GM12878 (cell line): ENCODE measurements around the gene ITPKA. TPM values are rescaled to one million over a fixed set of nuclear protein-coding genes. Genes with fewer than 3 reads are reported as not detected.

Experiments used
- ATAC-seq: fragments of 200-7000 bp; cut with Tn5 transposase; 3 replicates; pipeline ENCODE4 v1.9.1; 2020; ENCODE audit warnings: mild to moderate bottlenecking, moderate library complexity
- BruUV-seq: library from RNA; stranded (reverse); fragments of 400-500 nt; replicated peaks from 2 replicates; lab custom pipeline; 2021; lab: Mats Ljungman, UMichigan
- CTCF ChIA-PET: fragments of 300-600 bp; sonication (Branson Sonifier 250); formaldehyde crosslinking; extraction: SDS; loops from one replicate; lab custom pipeline; 2021; ENCODE audit warnings: inconsistent platforms; lab: Yijun Ruan, JAX
- POLR2A ChIA-PET: fragments of 350-600 bp; formaldehyde crosslinking; extraction: SDS; loops from one replicate; lab custom pipeline; 2021; ENCODE audit warnings: inconsistent platforms; lab: Charles Lee
- RAD21 ChIA-PET: fragments of 300-600 bp; sonication (Branson Sonifier 250); formaldehyde crosslinking; loops from one replicate; lab custom pipeline; 2023; ENCODE audit warnings: antibody characterized with exemption; ENCODE audit not compliant: unreplicated experiment; lab: Charles Lee
- SMC1A ChIA-PET: fragments of 300-600 bp; sonication (Branson Sonifier 250); formaldehyde crosslinking; loops from one replicate; lab custom pipeline; 2023; ENCODE audit not compliant: unreplicated experiment, uncharacterized antibody; lab: Charles Lee
- DNase-seq: peaks from one replicate; pipeline ENCODE4 v3.0.0-alpha.2; 2011; ENCODE audit warnings: low read depth, low spot score
- FAIRE-seq: peaks from 3 replicates; lab custom pipeline; 2011; peaks lifted over from hg19 to GRCh38; lab: Jason Lieb, UNC
- H2AFZ ChIP-seq: 2 replicates; pipeline ENCODE4 v1.6.0; 2011; ENCODE audit warnings: low read depth, low read length, control low read depth; ENCODE audit not compliant: control insufficient read depth
- H3K27ac ChIP-seq: 2 replicates; pipeline ENCODE4 v1.5.1; 2011; ENCODE audit warnings: control low read depth; ENCODE audit not compliant: control insufficient read depth, insufficient read depth
- H3K27me3 ChIP-seq, 2 experiments: replicated peaks in 1 of 2; 2 replicates each; pipeline versions ENCODE4 v1.6.0 to v1.6.1; 2011; ENCODE audit warnings: low read length in 1 of 2; ENCODE audit not compliant: control insufficient read depth in 2 of 2, insufficient read depth in 2 of 2
- H3K36me3 ChIP-seq, 2 experiments: 2 replicates each; pipeline ENCODE4 v1.5.1; 2011; ENCODE audit warnings: low read length in 1 of 2; ENCODE audit not compliant: control insufficient read depth in 2 of 2, insufficient read depth in 2 of 2
- H3K4me1 ChIP-seq: 2 replicates; pipeline ENCODE4 v1.6.1; 2011; ENCODE audit warnings: mild to moderate bottlenecking, low read length, moderate library complexity, mixed read lengths; ENCODE audit not compliant: control insufficient read depth, insufficient read depth
- H3K4me2 ChIP-seq: 2 replicates; pipeline ENCODE4 v1.6.0; 2011; ENCODE audit warnings: control low read depth; ENCODE audit not compliant: control insufficient read depth, insufficient read depth
- H3K4me3 ChIP-seq: fragments of 200-600 bp; sonication (generic); 2 replicates; pipeline ENCODE4 v1.5.1; 2016
- H3K79me2 ChIP-seq: 2 replicates; pipeline ENCODE4 v1.6.0; 2011; ENCODE audit warnings: low read length; ENCODE audit not compliant: control insufficient read depth, insufficient read depth
- H3K9ac ChIP-seq: 2 replicates; pipeline ENCODE4 v1.8.0; 2011; ENCODE audit warnings: low read length, control low read depth, mixed read lengths; ENCODE audit not compliant: control insufficient read depth, insufficient read depth
- H3K9me3 ChIP-seq: replicated peaks from 3 replicates; pipeline ENCODE4 v1.5.1; 2011; ENCODE audit warnings: mild to moderate bottlenecking, low read length; ENCODE audit not compliant: control insufficient read depth, insufficient read depth
- H4K20me1 ChIP-seq: 2 replicates; pipeline ENCODE4 v1.6.0; 2011; ENCODE audit not compliant: control insufficient read depth, insufficient read depth
- BHLHE40 ChIP-seq, 2 experiments: fragments of 450-650 bp in 1 of 2; IDR thresholded peaks; 2 replicates each; pipeline ENCODE4 v1.6.1; 2011 to 2017; ENCODE audit warnings: low read depth in 2 of 2, borderline replicate concordance in 1 of 2, improper control_type of control experiment in 1 of 2, low read length in 1 of 2, mild to moderate bottlenecking in 1 of 2
- CBFB ChIP-seq: IDR thresholded peaks from 2 replicates; pipeline ENCODE4 v1.6.1; 2016; ENCODE audit warnings: antibody characterized with exemption, low read depth
- CREB1 ChIP-seq: IDR thresholded peaks from 2 replicates; pipeline ENCODE4 v1.6.1; 2012; ENCODE audit warnings: low read depth, mild to moderate bottlenecking, inconsistent platforms
- EP300 ChIP-seq, 2 experiments: fragments of 150-350 bp in 1 of 2; IDR thresholded peaks; 2 replicates each; pipeline ENCODE4 v1.6.1; 2011 to 2012; ENCODE audit warnings: low read depth in 2 of 2, low read length in 2 of 2, borderline replicate concordance in 1 of 2, improper control_type of control experiment in 1 of 2, inconsistent platforms in 1 of 2; ENCODE audit not compliant: control insufficient read depth in 1 of 2
- HDAC2 ChIP-seq: fragments of 200-600 bp; sonication (generic); IDR thresholded peaks from 2 replicates; pipeline ENCODE4 v1.6.1; 2017
- IKZF2 ChIP-seq, 2 experiments: fragments of 450-650 bp; IDR thresholded peaks; 2 replicates each; pipeline ENCODE4 v1.6.1; 2017; ENCODE audit warnings: mild to moderate bottlenecking in 2 of 2, moderate library complexity in 2 of 2
- MAX ChIP-seq: IDR thresholded peaks from 2 replicates; pipeline ENCODE4 v1.6.1; 2012; ENCODE audit warnings: low read depth, low read length, improper control_type of control experiment
- MYC ChIP-seq: IDR thresholded peaks from 2 replicates; pipeline ENCODE4 v1.6.1; 2011; ENCODE audit warnings: mild to moderate bottlenecking, low read length, moderate library complexity, inconsistent platforms; ENCODE audit not compliant: insufficient read depth, insufficient replicate concordance, insufficient read length, severe bottlenecking
- NFIC ChIP-seq: IDR thresholded peaks from 2 replicates; pipeline ENCODE4 v1.6.1; 2012; ENCODE audit warnings: low read depth, mild to moderate bottlenecking, inconsistent platforms, low read length, moderate library complexity
- NKRF ChIP-seq: fragments of 450-650 bp; conservative IDR thresholded peaks from 2 replicates; pipeline ENCODE4 v1.6.1; 2017; ENCODE audit warnings: mild to moderate bottlenecking, moderate library complexity
- NR2F1 ChIP-seq: fragments of 450-650 bp; conservative IDR thresholded peaks from 2 replicates; pipeline ENCODE4 v1.6.1; 2017; ENCODE audit warnings: mild to moderate bottlenecking
- PAX8 ChIP-seq: fragments of 450-650 bp; IDR thresholded peaks from 2 replicates; pipeline ENCODE4 v1.6.1; 2017; ENCODE audit warnings: mild to moderate bottlenecking, moderate library complexity
- POLR2AphosphoS5 ChIP-seq: IDR thresholded peaks from 2 replicates; pipeline ENCODE4 v1.6.1; 2011; ENCODE audit warnings: mild to moderate bottlenecking, low read length, inconsistent platforms
- SPI1 ChIP-seq: IDR thresholded peaks from 2 replicates; pipeline ENCODE4 v1.6.1; 2011; ENCODE audit warnings: low read depth, mild to moderate bottlenecking, low read length, moderate library complexity, borderline replicate concordance; ENCODE audit not compliant: insufficient read depth
- TARDBP ChIP-seq: IDR thresholded peaks from 2 replicates; pipeline ENCODE4 v1.6.1; 2016; ENCODE audit warnings: borderline replicate concordance
- TBL1XR1 ChIP-seq: IDR thresholded peaks from 2 replicates; pipeline ENCODE4 v1.6.1; 2012; ENCODE audit warnings: low read depth, low read length, improper control_type of control experiment
- TCF7 ChIP-seq: IDR thresholded peaks from 2 replicates; pipeline ENCODE4 v1.6.1; 2014; ENCODE audit warnings: antibody characterized with exemption, borderline replicate concordance
- WRNIP1 ChIP-seq: IDR thresholded peaks from 2 replicates; pipeline ENCODE4 v1.6.1; 2011; ENCODE audit warnings: low read depth, low read length, improper control_type of control experiment, borderline replicate concordance
- YY1 ChIP-seq: IDR thresholded peaks from 2 replicates; pipeline ENCODE4 v1.6.1; 2011; ENCODE audit warnings: low read depth, mild to moderate bottlenecking, low read length
- in situ Hi-C: fragments of 300-500 bp; cut with MboI; formaldehyde crosslinking; loops from 9 replicates; pipeline ENCODE4 v1.14.3; 2018; ENCODE audit warnings: mixed read lengths
- intact Hi-C: fragments of 100-400 bp; cut with micrococcal nuclease; formaldehyde crosslinking; loops from one replicate; pipeline ENCODE4 v1.14.2; 2022; ENCODE audit not compliant: unreplicated experiment
- polyA plus RNA-seq, 11 experiments: library from polyadenylated mRNA; depleted of rRNA in 4 of 11; unstranded in 6 of 11; stranded (reverse) in 5 of 11; fragments of >200 nt; fragmentation: Nextera tagmentation in 4 of 11; fragmentation: Illumina TruSeq in 1 of 11; extraction: Ambion mirVana in 4 of 11; extraction: Trizol in 1 of 11; gene quantifications; 1 replicate in 1 of 11; 2 replicates in 10 of 11; pipeline versions ENCODE4 v1.2.1 to v1.2.3, GENCODE V29; 2011 to 2016; ENCODE audit warnings: inconsistent platforms in 2 of 11, missing spikeins in 2 of 11, low read depth in 1 of 11
- total RNA-seq, 4 experiments: library from RNA; depleted of rRNA in 3 of 4; stranded (reverse); fragments of >200 nt in 3 of 4; fragmentation: Illumina TruSeq in 1 of 4; extraction: Trizol in 1 of 4; gene quantifications; 2 replicates each; pipeline versions ENCODE4 v1.2.1 to v1.2.3, GENCODE V29; 2013 to 2021

The ITPKA gene
- total and polyA plus RNA-seq, 10 of the 15 experiments (the other 5 are each of a cell fraction or from before 2014, with no cell fraction given) = 0.04 to 1.5 (median 0.49) TPM; not detected in 1

GRCh38 chr15:41493205-41493901 lies at the start of gene ITPKA (continued):
- TF ChIP-seq IKZF2 (IDR thresholded peaks at IDR 0.05) = peak; percentile 33 to 49; a peak in 2 of 4 replicates
- TF ChIP-seq TARDBP = no peak
- peak; percentile 45; the same call in 1 of the 2 replicates for TF ChIP-seq POLR2AphosphoS5
- TF ChIP-seq CREB1 = peak; percentile 9; the same call in 1 of the 2 replicates
- peak; percentile 75; the same call in 1 of the 2 replicates for TF ChIP-seq HDAC2
- TF ChIP-seq CBFB = no peak
- 0 out of 2 replicates have a peak, but pooled peaks have one; percentile 29 for TF ChIP-seq NR2F1
- peak in 1 of 2 experiments; percentile 66; a peak in 2 of 4 replicates for TF ChIP-seq BHLHE40 (IDR thresholded peaks at IDR 0.05; ENCODE audit: borderline replicate concordance in 1 of 2, low read depth in 2 of 2, low read length in 1 of 2)
- no peak for TF ChIP-seq MAX
- TF ChIP-seq YY1 = 0 out of 2 replicates have a peak, but pooled peaks have one; percentile 16

- POLR2A ChIA-PET = no interaction called here
Observed at GRCh38 chr15:41445399-41445798, 48.3 kb upstream of the ITPKA start.

More at GRCh38 chr15:41445399-41445798, 48.3 kb upstream of the ITPKA start:
- CTCF ChIA-PET = interaction anchor here (1.1 to 3.2 kb wide), 2 partner anchors 20 kb away, joined by 4 to 7 read pairs; no protein-coding TSS in a partner anchor
- H4K20me1 ChIP-seq = no peaks in the 10 kb centered on the region
- FAIRE-seq (no peak), DNase-seq (no peak), ATAC-seq (no peak)
- SMC1A ChIA-PET = no interaction called here
- no TSS peak for BruUV-seq
- TF ChIP-seq TCF7 (no peak), PAX8 (no peak), TBL1XR1 (no peak), MAX (no peak), NFIC (no peak), SPI1 (no peak), NKRF (no peak), EP300 (IDR thresholded peaks at IDR 0.05; ENCODE audit: borderline replicate concordance in 1 of 2, control insufficient read depth in 1 of 2, low read depth in 2 of 2, low read length in 2 of 2) (no peak), MYC (no peak), WRNIP1 (no peak)
- H3K4me3 ChIP-seq = no peak overlapping the region
- H3K9ac ChIP-seq = no peak overlapping the region
- in situ Hi-C loops = no loop called here
- H3K4me1 ChIP-seq = no peaks in the 10 kb centered on the region
- H2AFZ ChIP-seq = no peak overlapping the region
- no peaks in the 10 kb centered on the region for H3K79me2 ChIP-seq
- intact Hi-C loops = no loop called here
- no peak overlapping the region for H3K4me2 ChIP-seq
- H3K36me3 ChIP-seq = peaks cover 0 to 7% of the 10 kb centered on the region in 2 experiments; a peak in 3 of 4 replicates
- no peaks in the 10 kb centered on the region for H3K27me3 ChIP-seq
- H3K9me3 ChIP-seq = no peaks in the 10 kb centered on the region
- H3K27ac ChIP-seq = no peak overlapping the region
- RAD21 ChIA-PET = no interaction called here
